Measurements from ENCODE around the gene FCSK. TPM values are rescaled to one million over a fixed set of nuclear protein-coding genes. Genes with fewer than 3 reads are reported as not detected.

FCSK gene
- total and polyA plus RNA-seq, 2 of the 13 experiments (the other 11 are each of a cell fraction or from before 2014, with no cell fraction given), result 9.1 to 19.2 TPM

- ChIA-PET CTCF (ENCODE audit: low intra/inter-chr PET ratio, low total read pairs) (no interaction called here), POLR2A (interaction anchor here (1.0 kb wide), 1 partner anchor 101 kb away, joined by 4 read pairs; no protein-coding TSS in a partner anchor)
- no peaks in the 10 kb centered on the region for H3K9me3 ChIP-seq (ENCODE audit: low read length)
- 94% methylated on average over 2 of the region's 5 CpGs for WGBS (ENCODE audit: low lambda C conversion rate)
- no peak overlapping the region for H3K4me3 ChIP-seq (replicated peaks in 1 of 3; ENCODE audit: insufficient read depth in 1 of 3, low read depth in 2 of 3, low read length in 3 of 3)
- H3K9ac ChIP-seq (ENCODE audit: insufficient read depth, low read depth, low read length), result no peak overlapping the region
- peaks cover 12% of the 10 kb centered on the region for H3K4me1 ChIP-seq (ENCODE audit: insufficient read depth, low read length)
- in situ Hi-C loops (cut with HindIII; ENCODE audit: extremely low pct_ligation_motif_present, low pct_unique_long_range_greater_than_20kb), result no loop called here
- H3K79me2 ChIP-seq (ENCODE audit: insufficient read depth, low read length), result no peaks in the 10 kb centered on the region
- no peak overlapping the region for H2AFZ ChIP-seq (ENCODE audit: low read length)
- H3K4me2 ChIP-seq (ENCODE audit: low read depth, low read length), result no peak overlapping the region
- H3K27me3 ChIP-seq (ENCODE audit: control insufficient read depth in 1 of 2, insufficient read depth in 2 of 2, low read length in 2 of 2), result no peaks in the 10 kb centered on the region
- peaks cover 34 to 58% of the 10 kb centered on the region in 2 experiments for H3K36me3 ChIP-seq (replicated peaks in 1 of 2; ENCODE audit: control insufficient read depth in 1 of 2, insufficient read depth in 2 of 2, low read length in 2 of 2)
- TF ChIP-seq HNRNPK (IDR thresholded peaks at IDR 0.05; ENCODE audit: low read depth, low read length, poor library complexity, severe bottlenecking) (peak; percentile 93), PCBP2 (optimal IDR thresholded peaks at IDR 0.05; ENCODE audit: low read depth, low read length, poor library complexity, severe bottlenecking) (peak; percentile 98), ZBTB38 (CRISPR knock-in tag; IDR thresholded peaks at IDR 0.05) (peak; percentile 60; the same call in 1 of the 2 replicates), HHEX (CRISPR knock-in tag; IDR thresholded peaks at IDR 0.05) (no peak), SKI (IDR thresholded peaks at IDR 0.05; ENCODE audit: partially characterized antibody) (no peak)
- BruUV-seq (replicated peaks), result no TSS peak
- ATAC-seq (peak; percentile 8), FAIRE-seq (no peak), DNase-seq (ENCODE audit: low spot score) (no peak)
- intact Hi-C loops (cut with micrococcal nuclease; ENCODE audit: unreplicated experiment), result no loop called here
- peak overlapping the region; percentile 22 for H3K27ac ChIP-seq (ENCODE audit: extremely low read length, insufficient read depth, low read length)
- no peaks in the 10 kb centered on the region for H4K20me1 ChIP-seq (ENCODE audit: insufficient read depth, low read length)
These were observed 28.2 kb downstream of the FCSK start for GRCh38 chr16:70482624-70483023.

GRCh38 chr16:70483426-70483825 lies 29.0 kb downstream of the FCSK start:
- H4K20me1 ChIP-seq (ENCODE audit: insufficient read depth, low read length), result no peaks in the 10 kb centered on the region
- 87% methylated on average over 5 of the region's 5 CpGs for WGBS (ENCODE audit: low lambda C conversion rate)
- CTCF ChIA-PET (ENCODE audit: low intra/inter-chr PET ratio, low total read pairs), result no interaction called here
- FAIRE-seq, result no peak
- no peaks in the 10 kb centered on the region for H3K79me2 ChIP-seq (ENCODE audit: insufficient read depth, low read length)
- no peak overlapping the region for H3K4me2 ChIP-seq (ENCODE audit: low read depth, low read length)
- no peak overlapping the region for H3K9ac ChIP-seq (ENCODE audit: insufficient read depth, low read depth, low read length)
- no peak overlapping the region for H3K27ac ChIP-seq (ENCODE audit: extremely low read length, insufficient read depth, low read length)
- H3K4me3 ChIP-seq (replicated peaks in 1 of 3; ENCODE audit: insufficient read depth in 1 of 3, low read depth in 2 of 3, low read length in 3 of 3), result no peak overlapping the region
- no peaks in the 10 kb centered on the region for H3K27me3 ChIP-seq (ENCODE audit: control insufficient read depth in 1 of 2, insufficient read depth in 2 of 2, low read length in 2 of 2)
- intact Hi-C loops (cut with micrococcal nuclease; ENCODE audit: unreplicated experiment), result no loop called here
- POLR2A ChIA-PET, result interaction anchor here (2.1 kb wide), 1 partner anchor 102 kb away, joined by 6 read pairs; no protein-coding TSS in a partner anchor
- H3K4me1 ChIP-seq (ENCODE audit: insufficient read depth, low read length), result peaks cover 12% of the 10 kb centered on the region
- no peak for DNase-seq (ENCODE audit: low spot score)
- TF ChIP-seq ZBTB34 (CRISPR knock-in tag; IDR thresholded peaks at IDR 0.05) (no peak), ZNF761 (CRISPR knock-in tag; conservative IDR thresholded peaks at IDR 0.05) (no peak), NR0B2 (CRISPR knock-in tag; IDR thresholded peaks at IDR 0.05) (no peak), SP4 (CRISPR knock-in tag; IDR thresholded peaks at IDR 0.05) (no peak), RNF2 (conservative IDR thresholded peaks at IDR 0.05; ENCODE audit: low read depth) (no peak)
- no peak for ATAC-seq
- H3K36me3 ChIP-seq (replicated peaks in 1 of 2; ENCODE audit: control insufficient read depth in 1 of 2, insufficient read depth in 2 of 2, low read length in 2 of 2), result peaks cover 31 to 57% of the 10 kb centered on the region in 2 experiments
- H2AFZ ChIP-seq (ENCODE audit: low read length), result no peak overlapping the region
- H3K9me3 ChIP-seq (ENCODE audit: low read length), result no peaks in the 10 kb centered on the region
- BruUV-seq (replicated peaks), result no TSS peak
- in situ Hi-C loops (cut with HindIII; ENCODE audit: extremely low pct_ligation_motif_present, low pct_unique_long_range_greater_than_20kb), result no loop called here

Data from HepG2 (cell line).